Thyroid gland (tissue), 4 donors: ENCODE data around the gene AKT2. TPM values are rescaled to one million over a fixed set of nuclear protein-coding genes. Genes with fewer than 3 reads are reported as not detected.

Source experiments
- DNase-seq, 2 donors: peaks; one replicate each; pipeline ENCODE4 v3.0.0-alpha.2; 2019
- H3K27ac ChIP-seq, 3 donors: fragments of 200-600 bp; sonication (generic); 1 replicate in 2 of 3; 2 replicates in 1 of 3; pipeline ENCODE4 v1.5.1; 2016 to 2019; ENCODE audit warnings: mild to moderate bottlenecking in 1 of 3, moderate library complexity in 1 of 3
- H3K27me3 ChIP-seq: fragments of 200-600 bp; sonication (generic); one replicate; pipeline ENCODE4 v1.5.1; 2019
- H3K36me3 ChIP-seq, 2 donors: fragments of 200-600 bp; sonication (generic); one replicate each; pipeline ENCODE4 v1.5.1; 2016 to 2019
- H3K4me1 ChIP-seq, 2 donors: fragments of 200-600 bp; sonication (generic); one replicate each; pipeline ENCODE4 v1.5.1; 2017 to 2019
- H3K4me3 ChIP-seq, 3 donors: fragments of 200-600 bp; sonication (generic); replicated peaks in 1 of 3; 1 replicate in 2 of 3; 2 replicates in 1 of 3; pipeline ENCODE4 v1.5.1; 2016; ENCODE audit warnings: mild to moderate bottlenecking in 1 of 3
- H3K9me3 ChIP-seq: fragments of 200-600 bp; sonication (generic); one replicate; pipeline ENCODE4 v1.5.1; 2017
- CTCF ChIP-seq, 6 experiments: fragments of 200-600 bp in 3 of 6; fragments of 450-650 bp in 3 of 6; sonication (generic) in 3 of 6; IDR thresholded peaks; one replicate each; pipeline ENCODE4 v1.5.1; 2016 to 2019; ENCODE audit warnings: antibody characterized with exemption in 6 of 6, mild to moderate bottlenecking in 2 of 6, inconsistent platforms in 1 of 6, moderate library complexity in 1 of 6
- POLR2A ChIP-seq, 2 donors: fragments of 450-650 bp; IDR thresholded peaks; one replicate each; pipeline ENCODE4 v1.6.1; 2017; ENCODE audit warnings: antibody characterized with exemption in 2 of 2, mild to moderate bottlenecking in 2 of 2, moderate library complexity in 1 of 2
- WGBS, 2 donors: methylation state at CpG; one replicate each; pipeline ENCODE4 v1.1.5; 2017; 5-methylcytosine and 5-hydroxymethylcytosine counted together
- intact Hi-C: fragments of 100-400 bp; cut with DNase I; formaldehyde crosslinking; loops from one replicate; pipeline ENCODE4 v1.15.1; 2023
- total RNA-seq, 4 donors: library from RNA; depleted of rRNA; stranded (reverse); fragments of >200 nt; gene quantifications; one replicate each; pipeline ENCODE4 v1.2.3, GENCODE V29; 2016

AKT2 gene
- total RNA-seq, 4 donors from 2014 or later = 166 to 285 (median 190) TPM

- H3K27ac ChIP-seq = peak overlapping the region; percentile 90 to 97 (median 92)
- intact Hi-C loops = no loop called here
- TF ChIP-seq CTCF (IDR thresholded peaks at IDR 0.05) (no peak), POLR2A (IDR thresholded peaks at IDR 0.05) (peak in 1 of 2 donors; percentile 58)
- H3K27me3 ChIP-seq = no peaks in the 10 kb centered on the region
- peaks cover 71 to 83% of the 10 kb centered on the region in 2 donors for H3K4me1 ChIP-seq
- H3K4me3 ChIP-seq = peak overlapping the region in 1 of 3 donors; percentile 8
- WGBS, 2 donors = 35 to 42% methylated on average over 17 of the region's 17 CpGs
- no peaks in the 10 kb centered on the region for H3K9me3 ChIP-seq
- peak; percentile 98 to 99 for DNase-seq
- peaks cover 0 to 9% of the 10 kb centered on the region in 2 donors for H3K36me3 ChIP-seq
Measured at GRCh38 chr19:40266119-40266518, 19.0 kb downstream of the AKT2 start.

GRCh38 chr19:40265763-40266099 lies 19.4 kb downstream of the AKT2 start:
- Histone ChIP-seq H3K4me3 (peak overlapping the region in 1 of 3 donors; percentile 8), H3K4me1 (peaks cover 70 to 81% of the 10 kb centered on the region in 2 donors), H3K27ac (peak overlapping the region; percentile 88 to 97 (median 92)), H3K36me3 (peaks cover 0 to 9% of the 10 kb centered on the region in 2 donors), H3K27me3 (no peaks in the 10 kb centered on the region), H3K9me3 (no peaks in the 10 kb centered on the region)
- intact Hi-C loops = no loop called here
- TF ChIP-seq CTCF (IDR thresholded peaks at IDR 0.05) (no peak), POLR2A (IDR thresholded peaks at IDR 0.05) (no peak)
- whole genome bisulfite sequencing, 2 donors = 45 to 77% methylated on average over 4 to 6 of the region's 6 CpGs
- no peak for DNase-seq

GRCh38 chr19:40265055-40265762 lies 19.9 kb downstream of the AKT2 start:
- Histone ChIP-seq H3K4me1 (peaks cover 65 to 77% of the 10 kb centered on the region in 2 donors), H3K27me3 (no peaks in the 10 kb centered on the region), H3K4me3 (peak overlapping the region in 1 of 3 donors; percentile 8), H3K36me3 (peaks cover 0 to 9% of the 10 kb centered on the region in 2 donors), H3K27ac (peak overlapping the region; percentile 88 to 97 (median 92)), H3K9me3 (no peaks in the 10 kb centered on the region)
- DNase-seq = peak in 1 of 2 donors; percentile 45
- 70 to 72% methylated on average over 5 to 18 of the region's 22 CpGs for WGBS, 2 donors
- no peak for TF ChIP-seq POLR2A (IDR thresholded peaks at IDR 0.05)
- TF ChIP-seq CTCF (IDR thresholded peaks at IDR 0.05) = no peak
- intact Hi-C loops = no loop called here

GRCh38 chr19:40264314-40265054 lies 20.7 kb downstream of the AKT2 start:
- TF ChIP-seq POLR2A (IDR thresholded peaks at IDR 0.05) (no peak), CTCF (IDR thresholded peaks at IDR 0.05) (no peak)
- peaks cover 0 to 9% of the 10 kb centered on the region in 2 donors for H3K36me3 ChIP-seq
- 74 to 80% methylated on average over 18 to 19 of the region's 19 CpGs for WGBS, 2 donors

More at GRCh38 chr19:40264314-40265054, 20.7 kb downstream of the AKT2 start:
- Histone ChIP-seq H3K27ac (peak overlapping the region; percentile 88 to 97 (median 92)), H3K9me3 (no peaks in the 10 kb centered on the region), H3K27me3 (no peaks in the 10 kb centered on the region), H3K4me3 (no peak overlapping the region), H3K4me1 (peaks cover 59 to 77% of the 10 kb centered on the region in 2 donors)
- intact Hi-C loops = no loop called here
- peak in 1 of 2 donors; percentile 35 for DNase-seq
